Measurements from ENCODE around the gene PLEK.

DNA sequence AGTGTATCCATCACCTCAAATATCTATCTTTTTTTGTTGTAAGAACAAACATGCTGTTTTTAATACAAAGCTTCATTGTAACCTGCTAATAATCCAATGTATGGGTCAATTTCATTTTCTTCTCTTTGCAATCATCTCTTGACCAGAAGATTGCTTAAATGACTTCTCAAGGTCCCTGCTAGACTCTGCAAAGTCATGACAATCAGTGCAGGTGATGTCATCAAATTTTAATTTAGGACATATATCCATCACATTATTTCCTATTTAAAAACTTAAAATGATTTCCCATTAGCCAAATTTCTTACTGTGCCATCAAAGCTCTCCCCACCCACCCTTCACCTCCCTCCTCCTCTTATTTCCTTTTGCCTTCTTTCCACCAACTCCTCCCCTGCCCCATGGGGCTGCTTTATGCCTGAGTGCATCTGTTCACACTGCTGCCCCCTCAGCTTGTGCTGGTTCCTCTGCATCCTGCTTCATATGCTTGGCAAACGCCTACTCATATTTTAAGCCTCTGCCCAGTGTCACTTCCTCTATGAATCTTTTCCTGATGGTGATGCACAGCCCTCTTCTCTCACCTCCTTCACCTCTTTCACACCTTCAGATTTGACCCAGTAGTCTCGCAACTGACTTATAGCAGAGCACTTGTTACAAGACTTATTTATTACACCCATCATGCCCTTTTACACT lies 20.3 kb downstream of the PLEK start:
- TF ChIP-seq GLIS3 (CRISPR knock-in tag; IDR thresholded peaks at IDR 0.05) = no peak
- TF ChIP-seq, protein P1, sequence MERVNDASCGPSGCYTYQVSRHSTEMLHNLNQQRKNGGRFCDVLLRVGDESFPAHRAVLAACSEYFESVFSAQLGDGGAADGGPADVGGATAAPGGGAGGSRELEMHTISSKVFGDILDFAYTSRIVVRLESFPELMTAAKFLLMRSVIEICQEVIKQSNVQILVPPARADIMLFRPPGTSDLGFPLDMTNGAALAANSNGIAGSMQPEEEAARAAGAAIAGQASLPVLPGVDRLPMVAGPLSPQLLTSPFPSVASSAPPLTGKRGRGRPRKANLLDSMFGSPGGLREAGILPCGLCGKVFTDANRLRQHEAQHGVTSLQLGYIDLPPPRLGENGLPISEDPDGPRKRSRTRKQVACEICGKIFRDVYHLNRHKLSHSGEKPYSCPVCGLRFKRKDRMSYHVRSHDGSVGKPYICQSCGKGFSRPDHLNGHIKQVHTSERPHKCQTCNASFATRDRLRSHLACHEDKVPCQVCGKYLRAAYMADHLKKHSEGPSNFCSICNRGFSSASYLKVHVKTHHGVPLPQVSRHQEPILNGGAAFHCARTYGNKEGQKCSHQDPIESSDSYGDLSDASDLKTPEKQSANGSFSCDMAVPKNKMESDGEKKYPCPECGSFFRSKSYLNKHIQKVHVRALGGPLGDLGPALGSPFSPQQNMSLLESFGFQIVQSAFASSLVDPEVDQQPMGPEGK (CRISPR knock-in tag; IDR thresholded peaks at IDR 0.05; ENCODE audit: borderline replicate concordance) = no peak
- no peak for TF ChIP-seq ISL1 (CRISPR knock-in tag; IDR thresholded peaks at IDR 0.05)
- no peak for TF ChIP-seq ZC3H10 (CRISPR knock-in tag; IDR thresholded peaks at IDR 0.05)
- TF ChIP-seq CSDC2 (CRISPR knock-in tag; IDR thresholded peaks at IDR 0.05) = no peak
- no peak for TF ChIP-seq OSR1 (CRISPR knock-in tag; IDR thresholded peaks at IDR 0.05)
- no peak for TF ChIP-seq RARB (CRISPR knock-in tag; IDR thresholded peaks at IDR 0.05)
- no peak for TF ChIP-seq TOX (CRISPR knock-in tag; IDR thresholded peaks at IDR 0.05; ENCODE audit: borderline replicate concordance)
- no peak for TF ChIP-seq ZNF8 (CRISPR knock-in tag; IDR thresholded peaks at IDR 0.05)
- TF ChIP-seq, protein P2, sequence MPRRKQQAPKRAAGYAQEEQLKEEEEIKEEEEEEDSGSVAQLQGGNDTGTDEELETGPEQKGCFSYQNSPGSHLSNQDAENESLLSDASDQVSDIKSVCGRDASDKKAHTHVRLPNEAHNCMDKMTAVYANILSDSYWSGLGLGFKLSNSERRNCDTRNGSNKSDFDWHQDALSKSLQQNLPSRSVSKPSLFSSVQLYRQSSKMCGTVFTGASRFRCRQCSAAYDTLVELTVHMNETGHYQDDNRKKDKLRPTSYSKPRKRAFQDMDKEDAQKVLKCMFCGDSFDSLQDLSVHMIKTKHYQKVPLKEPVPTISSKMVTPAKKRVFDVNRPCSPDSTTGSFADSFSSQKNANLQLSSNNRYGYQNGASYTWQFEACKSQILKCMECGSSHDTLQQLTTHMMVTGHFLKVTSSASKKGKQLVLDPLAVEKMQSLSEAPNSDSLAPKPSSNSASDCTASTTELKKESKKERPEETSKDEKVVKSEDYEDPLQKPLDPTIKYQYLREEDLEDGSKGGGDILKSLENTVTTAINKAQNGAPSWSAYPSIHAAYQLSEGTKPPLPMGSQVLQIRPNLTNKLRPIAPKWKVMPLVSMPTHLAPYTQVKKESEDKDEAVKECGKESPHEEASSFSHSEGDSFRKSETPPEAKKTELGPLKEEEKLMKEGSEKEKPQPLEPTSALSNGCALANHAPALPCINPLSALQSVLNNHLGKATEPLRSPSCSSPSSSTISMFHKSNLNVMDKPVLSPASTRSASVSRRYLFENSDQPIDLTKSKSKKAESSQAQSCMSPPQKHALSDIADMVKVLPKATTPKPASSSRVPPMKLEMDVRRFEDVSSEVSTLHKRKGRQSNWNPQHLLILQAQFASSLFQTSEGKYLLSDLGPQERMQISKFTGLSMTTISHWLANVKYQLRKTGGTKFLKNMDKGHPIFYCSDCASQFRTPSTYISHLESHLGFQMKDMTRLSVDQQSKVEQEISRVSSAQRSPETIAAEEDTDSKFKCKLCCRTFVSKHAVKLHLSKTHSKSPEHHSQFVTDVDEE (CRISPR knock-in tag; IDR thresholded peaks at IDR 0.05) = no peak
- TF ChIP-seq, protein P3, sequence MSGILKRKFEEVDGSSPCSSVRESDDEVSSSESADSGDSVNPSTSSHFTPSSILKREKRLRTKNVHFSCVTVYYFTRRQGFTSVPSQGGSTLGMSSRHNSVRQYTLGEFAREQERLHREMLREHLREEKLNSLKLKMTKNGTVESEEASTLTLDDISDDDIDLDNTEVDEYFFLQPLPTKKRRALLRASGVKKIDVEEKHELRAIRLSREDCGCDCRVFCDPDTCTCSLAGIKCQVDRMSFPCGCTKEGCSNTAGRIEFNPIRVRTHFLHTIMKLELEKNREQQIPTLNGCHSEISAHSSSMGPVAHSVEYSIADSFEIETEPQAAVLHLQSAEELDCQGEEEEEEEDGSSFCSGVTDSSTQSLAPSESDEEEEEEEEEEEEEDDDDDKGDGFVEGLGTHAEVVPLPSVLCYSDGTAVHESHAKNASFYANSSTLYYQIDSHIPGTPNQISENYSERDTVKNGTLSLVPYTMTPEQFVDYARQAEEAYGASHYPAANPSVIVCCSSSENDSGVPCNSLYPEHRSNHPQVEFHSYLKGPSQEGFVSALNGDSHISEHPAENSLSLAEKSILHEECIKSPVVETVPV (CRISPR knock-in tag; IDR thresholded peaks at IDR 0.05) = no peak
- no peak for TF ChIP-seq ZFP3 (CRISPR knock-in tag; IDR thresholded peaks at IDR 0.05)
- no peak for TF ChIP-seq ZNF70 (CRISPR knock-in tag; IDR thresholded peaks at IDR 0.05)

Measured in SK-N-SH treated with all-trans-retinoic acid at 6 μM for 48 hours (cell line).